H9 (cell line): ENCODE data around the gene TNFRSF19. TPM values are rescaled to one million over a fixed set of nuclear protein-coding genes. Genes with fewer than 3 reads are reported as not detected.

Experiments
- DNase-seq: peaks from one replicate; pipeline ENCODE4 v3.0.0-alpha.2; 2017
- H2AFZ ChIP-seq: one replicate; pipeline ENCODE4 v1.6.1; 2013; ENCODE audit warnings: mild to moderate bottlenecking, low read length, control low read depth, moderate library complexity
- H2AK5ac ChIP-seq: 2 replicates; pipeline ENCODE4 v1.6.1; 2013; ENCODE audit warnings: low read length, control low read depth, mixed read lengths; ENCODE audit not compliant: insufficient read length
- H2BK120ac ChIP-seq: one replicate; pipeline ENCODE4 v1.6.1; 2013; ENCODE audit warnings: low read depth, mild to moderate bottlenecking, low read length, control low read depth, inconsistent platforms; ENCODE audit not compliant: poor library complexity, severe bottlenecking
- H2BK12ac ChIP-seq: 2 replicates; pipeline ENCODE4 v1.6.1; 2013; ENCODE audit warnings: low read length, control low read depth, mixed read lengths, low read depth; ENCODE audit not compliant: insufficient read length
- H2BK15ac ChIP-seq: 2 replicates; pipeline ENCODE4 v1.6.1; 2013; ENCODE audit warnings: low read depth, low read length, control low read depth
- H2BK20ac ChIP-seq: one replicate; pipeline ENCODE4 v1.6.1; 2013; ENCODE audit warnings: low read depth, mild to moderate bottlenecking, low read length, control low read depth, inconsistent platforms; ENCODE audit not compliant: poor library complexity, severe bottlenecking
- H2BK5ac ChIP-seq: 2 replicates; pipeline ENCODE4 v1.6.1; 2013; ENCODE audit warnings: low read length, control low read depth, mixed read lengths; ENCODE audit not compliant: insufficient read length
- H3K14ac ChIP-seq: 2 replicates; pipeline ENCODE4 v1.6.1; 2013; ENCODE audit warnings: low read length, control low read depth; ENCODE audit not compliant: insufficient read depth
- H3K18ac ChIP-seq: 2 replicates; pipeline ENCODE4 v1.6.1; 2013; ENCODE audit warnings: low read depth, mild to moderate bottlenecking, mixed read lengths, low read length, control low read depth; ENCODE audit not compliant: insufficient read length
- H3K23ac ChIP-seq: 2 replicates; pipeline ENCODE4 v1.6.1; 2013; ENCODE audit warnings: low read length, control low read depth, mixed read lengths, low read depth; ENCODE audit not compliant: insufficient read length
- H3K23me2 ChIP-seq: 2 replicates; pipeline ENCODE4 v1.6.1; 2013; ENCODE audit warnings: low read depth, mild to moderate bottlenecking, mixed read lengths, low read length, control low read depth; ENCODE audit not compliant: insufficient read length, poor library complexity, severe bottlenecking
- H3K27ac ChIP-seq: 2 replicates; pipeline ENCODE4 v1.5.1; 2013; ENCODE audit warnings: low read length, control low read depth, mixed read lengths, low read depth; ENCODE audit not compliant: insufficient read length
- H3K27me3 ChIP-seq: 2 replicates; pipeline ENCODE4 v1.6.1; 2013; ENCODE audit warnings: low read length, control low read depth, inconsistent platforms; ENCODE audit not compliant: insufficient read depth
- H3K4ac ChIP-seq: 2 replicates; pipeline ENCODE4 v1.6.1; 2013; ENCODE audit warnings: low read depth, mild to moderate bottlenecking, control low read depth, inconsistent platforms, low read length, moderate library complexity
- H3K4me1 ChIP-seq: 2 replicates; pipeline ENCODE4 v1.6.1; 2013; ENCODE audit warnings: low read length, control low read depth, inconsistent platforms; ENCODE audit not compliant: insufficient read depth
- H3K4me2 ChIP-seq: 2 replicates; pipeline ENCODE4 v1.6.1; 2013; ENCODE audit warnings: low read length, control low read depth, mixed read lengths; ENCODE audit not compliant: insufficient read length, insufficient read depth
- H3K56ac ChIP-seq: 2 replicates; pipeline ENCODE4 v1.6.1; 2013; ENCODE audit warnings: low read depth, mild to moderate bottlenecking, mixed read lengths, low read length, control low read depth; ENCODE audit not compliant: insufficient read length
- H3K79me1 ChIP-seq: 2 replicates; pipeline ENCODE4 v1.6.1; 2013; ENCODE audit warnings: low read depth, mild to moderate bottlenecking, moderate library complexity, low read length, control low read depth, inconsistent platforms; ENCODE audit not compliant: insufficient read depth, poor library complexity, severe bottlenecking
- H3K79me2 ChIP-seq: 2 replicates; pipeline ENCODE4 v1.6.1; 2013; ENCODE audit warnings: low read length, control low read depth, inconsistent platforms; ENCODE audit not compliant: insufficient read depth
- H3K9ac ChIP-seq: 2 replicates; pipeline ENCODE4 v1.6.1; 2013; ENCODE audit warnings: low read length, control low read depth, mixed read lengths; ENCODE audit not compliant: insufficient read length; ENCODE audit errors: extremely low read depth
- H3K9me3 ChIP-seq: one replicate; pipeline ENCODE4 v1.6.1; 2013; ENCODE audit warnings: low read depth, low read length, inconsistent platforms; ENCODE audit not compliant: control insufficient read depth
- H3T11ph ChIP-seq: one replicate; pipeline ENCODE4 v1.6.1; 2013; ENCODE audit warnings: mild to moderate bottlenecking, low read length, control low read depth, inconsistent platforms
- H4K20me1 ChIP-seq: one replicate; pipeline ENCODE4 v1.6.1; 2013; ENCODE audit not compliant: control insufficient read depth, insufficient read length, insufficient read depth
- H4K5ac ChIP-seq: 2 replicates; pipeline ENCODE4 v1.6.1; 2013; ENCODE audit warnings: low read depth, mild to moderate bottlenecking, mixed read lengths, low read length, control low read depth; ENCODE audit not compliant: insufficient read length
- H4K8ac ChIP-seq: replicated peaks from 2 replicates; pipeline ENCODE4 v1.6.1; 2013; ENCODE audit warnings: low read length, control low read depth, mixed read lengths, low read depth; ENCODE audit not compliant: insufficient read length
- H4K91ac ChIP-seq: 2 replicates; pipeline ENCODE4 v1.6.1; 2013; ENCODE audit warnings: low read depth, mild to moderate bottlenecking, moderate library complexity, mixed read lengths, low read length, control low read depth; ENCODE audit not compliant: insufficient read length
- H3K27ac Mint-ChIP-seq, 3 experiments: 2 replicates in 2 of 3; 3 replicates in 1 of 3; pipeline ENCODE4 v1.8.0; 2020 to 2021; ENCODE audit warnings: mixed read lengths in 3 of 3, mild to moderate bottlenecking in 1 of 3, moderate library complexity in 1 of 3
- H3K27me3 Mint-ChIP-seq: 2 replicates; pipeline ENCODE4 v1.8.0; 2021; ENCODE audit warnings: low read depth, mild to moderate bottlenecking, moderate library complexity, mixed read lengths
- H3K36me3 Mint-ChIP-seq, 3 experiments: 2 replicates in 2 of 3; 3 replicates in 1 of 3; pipeline ENCODE4 v1.8.0; 2020 to 2021; ENCODE audit warnings: low read depth in 3 of 3, mixed read lengths in 3 of 3; ENCODE audit not compliant: insufficient read depth in 1 of 3
- H3K4me1 Mint-ChIP-seq, 2 experiments: 2 replicates each; pipeline ENCODE4 v1.8.0; 2020; ENCODE audit warnings: mixed read lengths in 2 of 2
- H3K4me3 Mint-ChIP-seq, 2 experiments: 2 replicates in 1 of 2; 3 replicates in 1 of 2; pipeline ENCODE4 v1.8.0; 2020 to 2021; ENCODE audit warnings: mild to moderate bottlenecking in 2 of 2, mixed read lengths in 2 of 2, moderate library complexity in 1 of 2
- H3K9me3 Mint-ChIP-seq, 2 experiments: 2 replicates in 1 of 2; 3 replicates in 1 of 2; pipeline ENCODE4 v1.8.0; 2020; ENCODE audit warnings: mild to moderate bottlenecking in 2 of 2, mixed read lengths in 2 of 2, moderate library complexity in 1 of 2
- WGBS: extraction: QIAGEN DNeasy Blood & Tissue Kit; methylation state at CpG from one replicate; pipeline ENCODE4 v1.1.7; 2013; ENCODE audit warnings: missing lambda C conversion rate, low lambda C conversion rate, mixed read lengths; ENCODE audit not compliant: insufficient read length; ENCODE audit errors: extremely low coverage; 5-methylcytosine and 5-hydroxymethylcytosine counted together
- total RNA-seq: library from RNA; stranded (reverse); gene quantifications from 2 replicates; pipeline ENCODE4 v1.2.1, GENCODE V29; 2021
- TF ChIP-seq, protein P1 (sequence below): fragments of 200-600 bp; sonication (generic); conservative IDR thresholded peaks from 3 replicates; pipeline ENCODE4 v1.8.0; 2021; ENCODE audit warnings: antibody characterized with exemption, mild to moderate bottlenecking

Gene TNFRSF19
- total RNA-seq, 1 experiment from 2014 or later: 2.7 TPM

GRCh38 chr13:23656637-23657371 lies 86.6 kb downstream of the TNFRSF19 start:
- TF ChIP-seq, protein P1, sequence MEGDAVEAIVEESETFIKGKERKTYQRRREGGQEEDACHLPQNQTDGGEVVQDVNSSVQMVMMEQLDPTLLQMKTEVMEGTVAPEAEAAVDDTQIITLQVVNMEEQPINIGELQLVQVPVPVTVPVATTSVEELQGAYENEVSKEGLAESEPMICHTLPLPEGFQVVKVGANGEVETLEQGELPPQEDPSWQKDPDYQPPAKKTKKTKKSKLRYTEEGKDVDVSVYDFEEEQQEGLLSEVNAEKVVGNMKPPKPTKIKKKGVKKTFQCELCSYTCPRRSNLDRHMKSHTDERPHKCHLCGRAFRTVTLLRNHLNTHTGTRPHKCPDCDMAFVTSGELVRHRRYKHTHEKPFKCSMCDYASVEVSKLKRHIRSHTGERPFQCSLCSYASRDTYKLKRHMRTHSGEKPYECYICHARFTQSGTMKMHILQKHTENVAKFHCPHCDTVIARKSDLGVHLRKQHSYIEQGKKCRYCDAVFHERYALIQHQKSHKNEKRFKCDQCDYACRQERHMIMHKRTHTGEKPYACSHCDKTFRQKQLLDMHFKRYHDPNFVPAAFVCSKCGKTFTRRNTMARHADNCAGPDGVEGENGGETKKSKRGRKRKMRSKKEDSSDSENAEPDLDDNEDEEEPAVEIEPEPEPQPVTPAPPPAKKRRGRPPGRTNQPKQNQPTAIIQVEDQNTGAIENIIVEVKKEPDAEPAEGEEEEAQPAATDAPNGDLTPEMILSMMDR: no peak
- WGBS: no CpG with 5 or more reads among the region's 4 CpGs
- Histone ChIP-seq H3K9ac (no peak overlapping the region), H3K18ac (no peak overlapping the region), H3K79me2 (no peaks in the 10 kb centered on the region), H3K9me3 (no peaks in the 10 kb centered on the region), H3T11ph (no peak overlapping the region), H2BK120ac (no peak overlapping the region), H3K79me1 (no peaks in the 10 kb centered on the region), H3K23ac (no peak overlapping the region), H2BK12ac (no peak overlapping the region), H2BK20ac (no peak overlapping the region), H4K5ac (no peak overlapping the region), H3K23me2 (no peaks in the 10 kb centered on the region), H2BK15ac (no peak overlapping the region), H2AK5ac (no peak overlapping the region), H3K14ac (no peak overlapping the region), H3K56ac (no peak overlapping the region), H2AFZ (no peak overlapping the region), H3K27ac (no peak overlapping the region), H3K4ac (no peak overlapping the region), H2BK5ac (no peak overlapping the region), H4K8ac (no peak overlapping the region), H3K27me3 (no peaks in the 10 kb centered on the region), H3K4me2 (no peak overlapping the region), H4K20me1 (no peaks in the 10 kb centered on the region), H3K4me1 (peaks cover 9% of the 10 kb centered on the region; the same call in 1 of the 2 replicates), H4K91ac (no peak overlapping the region)
- Mint-ChIP-seq H3K36me3 (peaks cover 0 to 9% (median 6%) of the 10 kb centered on the region in 3 experiments; a peak in 4 of 7 replicates), H3K4me3 (no peak overlapping the region), H3K4me1 (peaks cover 31 to 44% of the 10 kb centered on the region in 2 experiments), H3K27me3 (no peaks in the 10 kb centered on the region), H3K27ac (no peak overlapping the region), H3K9me3 (peaks cover 7 to 8% of the 10 kb centered on the region in 2 experiments; a peak in 4 of 5 replicates)
- no peak for DNase-seq
